SK-N-SH (cell line): ENCODE results near the gene SHPK.

Experiments used
- EP300 ChIP-seq, 2 experiments: IDR thresholded peaks; 2 replicates each; pipeline versions ENCODE4 v1.4.0 to v1.6.1; 2012; ENCODE audit warnings: borderline replicate concordance in 1 of 2, low read depth in 1 of 2, low read length in 1 of 2
- FOXM1 ChIP-seq: IDR thresholded peaks from 2 replicates; pipeline ENCODE4 v1.4.0; 2012; ENCODE audit warnings: low read depth, mild to moderate bottlenecking
- SIN3A ChIP-seq: IDR thresholded peaks from 2 replicates; pipeline ENCODE4 v1.6.1; 2012; ENCODE audit warnings: low read depth, mild to moderate bottlenecking, low read length, moderate library complexity, borderline replicate concordance
- SMC3 ChIP-seq: IDR thresholded peaks from 2 replicates; pipeline ENCODE4 v1.6.1; 2012; ENCODE audit warnings: low read depth, low read length, improper control_type of control experiment
- TEAD4 ChIP-seq: IDR thresholded peaks from 2 replicates; pipeline ENCODE4 v1.4.0; 2012; ENCODE audit warnings: mild to moderate bottlenecking, borderline replicate concordance; ENCODE audit not compliant: insufficient read depth
- TF ChIP-seq, protein P1 (sequence below): IDR thresholded peaks from 2 replicates; pipeline ENCODE4 v1.6.1; 2012; ENCODE audit warnings: mild to moderate bottlenecking, low read depth, low read length, moderate library complexity
- TF ChIP-seq, protein P2 (sequence below): IDR thresholded peaks from 2 replicates; pipeline ENCODE4 v1.4.0; 2012; ENCODE audit warnings: low read depth
- TF ChIP-seq, protein P3 (sequence below): fragments of 150-350 bp; IDR thresholded peaks from 2 replicates; pipeline ENCODE4 v1.6.1; 2017; ENCODE audit warnings: antibody characterized with exemption, low read length, low read depth, borderline replicate concordance
- TF ChIP-seq, protein P4 (sequence below): fragments of 200-600 bp; sonication (generic); IDR thresholded peaks from 2 replicates; pipeline ENCODE4 v1.6.1; 2017; ENCODE audit warnings: antibody characterized with exemption, mild to moderate bottlenecking, moderate library complexity
- TF ChIP-seq, protein P5 (sequence below): fragments of 150-350 bp; IDR thresholded peaks from 2 replicates; pipeline ENCODE4 v1.6.1; 2016; ENCODE audit warnings: mild to moderate bottlenecking, low read depth, low read length

DNA sequence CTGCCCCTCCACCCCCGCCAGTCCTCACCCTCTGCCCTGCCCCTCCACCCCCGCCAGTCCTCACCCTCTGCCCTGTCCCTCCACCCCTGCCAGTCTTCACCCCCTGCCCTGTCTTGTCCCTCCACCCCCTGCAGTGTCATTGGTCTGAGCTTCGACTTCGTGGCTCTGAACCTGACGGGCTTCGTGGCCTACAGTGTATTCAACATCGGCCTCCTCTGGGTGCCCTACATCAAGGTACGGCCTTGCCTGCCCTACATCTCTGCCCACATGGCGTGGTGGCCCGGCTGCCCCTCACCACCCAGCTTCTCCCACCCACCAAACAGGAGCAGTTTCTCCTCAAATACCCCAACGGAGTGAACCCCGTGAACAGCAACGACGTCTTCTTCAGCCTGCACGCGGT is 20.3 kb upstream of the SHPK start:
- TF ChIP-seq, protein P1, sequence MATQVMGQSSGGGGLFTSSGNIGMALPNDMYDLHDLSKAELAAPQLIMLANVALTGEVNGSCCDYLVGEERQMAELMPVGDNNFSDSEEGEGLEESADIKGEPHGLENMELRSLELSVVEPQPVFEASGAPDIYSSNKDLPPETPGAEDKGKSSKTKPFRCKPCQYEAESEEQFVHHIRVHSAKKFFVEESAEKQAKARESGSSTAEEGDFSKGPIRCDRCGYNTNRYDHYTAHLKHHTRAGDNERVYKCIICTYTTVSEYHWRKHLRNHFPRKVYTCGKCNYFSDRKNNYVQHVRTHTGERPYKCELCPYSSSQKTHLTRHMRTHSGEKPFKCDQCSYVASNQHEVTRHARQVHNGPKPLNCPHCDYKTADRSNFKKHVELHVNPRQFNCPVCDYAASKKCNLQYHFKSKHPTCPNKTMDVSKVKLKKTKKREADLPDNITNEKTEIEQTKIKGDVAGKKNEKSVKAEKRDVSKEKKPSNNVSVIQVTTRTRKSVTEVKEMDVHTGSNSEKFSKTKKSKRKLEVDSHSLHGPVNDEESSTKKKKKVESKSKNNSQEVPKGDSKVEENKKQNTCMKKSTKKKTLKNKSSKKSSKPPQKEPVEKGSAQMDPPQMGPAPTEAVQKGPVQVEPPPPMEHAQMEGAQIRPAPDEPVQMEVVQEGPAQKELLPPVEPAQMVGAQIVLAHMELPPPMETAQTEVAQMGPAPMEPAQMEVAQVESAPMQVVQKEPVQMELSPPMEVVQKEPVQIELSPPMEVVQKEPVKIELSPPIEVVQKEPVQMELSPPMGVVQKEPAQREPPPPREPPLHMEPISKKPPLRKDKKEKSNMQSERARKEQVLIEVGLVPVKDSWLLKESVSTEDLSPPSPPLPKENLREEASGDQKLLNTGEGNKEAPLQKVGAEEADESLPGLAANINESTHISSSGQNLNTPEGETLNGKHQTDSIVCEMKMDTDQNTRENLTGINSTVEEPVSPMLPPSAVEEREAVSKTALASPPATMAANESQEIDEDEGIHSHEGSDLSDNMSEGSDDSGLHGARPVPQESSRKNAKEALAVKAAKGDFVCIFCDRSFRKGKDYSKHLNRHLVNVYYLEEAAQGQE: no peak
- TF ChIP-seq, protein P2, sequence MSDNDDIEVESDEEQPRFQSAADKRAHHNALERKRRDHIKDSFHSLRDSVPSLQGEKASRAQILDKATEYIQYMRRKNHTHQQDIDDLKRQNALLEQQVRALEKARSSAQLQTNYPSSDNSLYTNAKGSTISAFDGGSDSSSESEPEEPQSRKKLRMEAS: no peak
- TF ChIP-seq EP300 (IDR thresholded peaks at IDR 0.05; ENCODE audit: borderline replicate concordance in 1 of 2, low read depth in 1 of 2, low read length in 1 of 2) (no peak), SIN3A (no peak), TEAD4 (no peak), SMC3 (no peak), FOXM1 (no peak)
- TF ChIP-seq, protein P3, sequence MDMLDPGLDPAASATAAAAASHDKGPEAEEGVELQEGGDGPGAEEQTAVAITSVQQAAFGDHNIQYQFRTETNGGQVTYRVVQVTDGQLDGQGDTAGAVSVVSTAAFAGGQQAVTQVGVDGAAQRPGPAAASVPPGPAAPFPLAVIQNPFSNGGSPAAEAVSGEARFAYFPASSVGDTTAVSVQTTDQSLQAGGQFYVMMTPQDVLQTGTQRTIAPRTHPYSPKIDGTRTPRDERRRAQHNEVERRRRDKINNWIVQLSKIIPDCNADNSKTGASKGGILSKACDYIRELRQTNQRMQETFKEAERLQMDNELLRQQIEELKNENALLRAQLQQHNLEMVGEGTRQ: no peak
- TF ChIP-seq, protein P4, sequence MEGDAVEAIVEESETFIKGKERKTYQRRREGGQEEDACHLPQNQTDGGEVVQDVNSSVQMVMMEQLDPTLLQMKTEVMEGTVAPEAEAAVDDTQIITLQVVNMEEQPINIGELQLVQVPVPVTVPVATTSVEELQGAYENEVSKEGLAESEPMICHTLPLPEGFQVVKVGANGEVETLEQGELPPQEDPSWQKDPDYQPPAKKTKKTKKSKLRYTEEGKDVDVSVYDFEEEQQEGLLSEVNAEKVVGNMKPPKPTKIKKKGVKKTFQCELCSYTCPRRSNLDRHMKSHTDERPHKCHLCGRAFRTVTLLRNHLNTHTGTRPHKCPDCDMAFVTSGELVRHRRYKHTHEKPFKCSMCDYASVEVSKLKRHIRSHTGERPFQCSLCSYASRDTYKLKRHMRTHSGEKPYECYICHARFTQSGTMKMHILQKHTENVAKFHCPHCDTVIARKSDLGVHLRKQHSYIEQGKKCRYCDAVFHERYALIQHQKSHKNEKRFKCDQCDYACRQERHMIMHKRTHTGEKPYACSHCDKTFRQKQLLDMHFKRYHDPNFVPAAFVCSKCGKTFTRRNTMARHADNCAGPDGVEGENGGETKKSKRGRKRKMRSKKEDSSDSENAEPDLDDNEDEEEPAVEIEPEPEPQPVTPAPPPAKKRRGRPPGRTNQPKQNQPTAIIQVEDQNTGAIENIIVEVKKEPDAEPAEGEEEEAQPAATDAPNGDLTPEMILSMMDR: no peak
- TF ChIP-seq, protein P5, sequence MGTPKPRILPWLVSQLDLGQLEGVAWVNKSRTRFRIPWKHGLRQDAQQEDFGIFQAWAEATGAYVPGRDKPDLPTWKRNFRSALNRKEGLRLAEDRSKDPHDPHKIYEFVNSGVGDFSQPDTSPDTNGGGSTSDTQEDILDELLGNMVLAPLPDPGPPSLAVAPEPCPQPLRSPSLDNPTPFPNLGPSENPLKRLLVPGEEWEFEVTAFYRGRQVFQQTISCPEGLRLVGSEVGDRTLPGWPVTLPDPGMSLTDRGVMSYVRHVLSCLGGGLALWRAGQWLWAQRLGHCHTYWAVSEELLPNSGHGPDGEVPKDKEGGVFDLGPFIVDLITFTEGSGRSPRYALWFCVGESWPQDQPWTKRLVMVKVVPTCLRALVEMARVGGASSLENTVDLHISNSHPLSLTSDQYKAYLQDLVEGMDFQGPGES: no peak
